Measurements from ENCODE around the gene FGF14. TPM values are rescaled to one million over a fixed set of nuclear protein-coding genes. Genes with fewer than 3 reads are reported as not detected.

The FGF14 gene
- total RNA-seq, 1 donor from 2014 or later = 2.9 TPM

GRCh38 chr13:102183509-102184182 is 218.2 kb downstream of the FGF14 start:
- Histone ChIP-seq H3K27me3 (ENCODE audit: low read depth) (no peaks in the 10 kb centered on the region), H3K36me3 (no peaks in the 10 kb centered on the region), H3K27ac (replicated peaks) (no peak overlapping the region), H3K4me3 (no peak overlapping the region), H3K4me1 (no peaks in the 10 kb centered on the region), H3K9me3 (replicated peaks) (no peaks in the 10 kb centered on the region)
- no peak for TF ChIP-seq CTCF (IDR thresholded peaks at IDR 0.05; ENCODE audit: borderline replicate concordance)
- no peak for DNase-seq
- intact Hi-C loops (cut with micrococcal nuclease) = no loop called here

- H3K4me1 ChIP-seq = no peaks in the 10 kb centered on the region
- TF ChIP-seq CTCF (IDR thresholded peaks at IDR 0.05; ENCODE audit: borderline replicate concordance) = no peak
- H3K27ac ChIP-seq (replicated peaks) = no peak overlapping the region
- no peak overlapping the region for H3K4me3 ChIP-seq
- no peaks in the 10 kb centered on the region for H3K36me3 ChIP-seq
- no peaks in the 10 kb centered on the region for H3K9me3 ChIP-seq (replicated peaks)
- no peak for DNase-seq
- no peaks in the 10 kb centered on the region for H3K27me3 ChIP-seq (ENCODE audit: low read depth)
- intact Hi-C loops (cut with micrococcal nuclease) = no loop called here
Observed at GRCh38 chr13:102182170-102182569, 219.7 kb downstream of the FGF14 start.

- H3K4me1 ChIP-seq = no peaks in the 10 kb centered on the region
- no peak for DNase-seq
- peaks cover 3% of the 10 kb centered on the region for H3K9me3 ChIP-seq (replicated peaks)
- H3K4me3 ChIP-seq = no peak overlapping the region
- intact Hi-C loops (cut with micrococcal nuclease) = no loop called here
- no peak for TF ChIP-seq CTCF (IDR thresholded peaks at IDR 0.05; ENCODE audit: borderline replicate concordance)
- H3K36me3 ChIP-seq = no peaks in the 10 kb centered on the region
- H3K27ac ChIP-seq (replicated peaks) = no peak overlapping the region
- H3K27me3 ChIP-seq (ENCODE audit: low read depth) = no peaks in the 10 kb centered on the region
Observed at GRCh38 chr13:102177431-102177830, 224.4 kb downstream of the FGF14 start.

GRCh38 chr13:102176846-102177245 is 225.0 kb downstream of the FGF14 start:
- H3K4me1 ChIP-seq = no peaks in the 10 kb centered on the region
- H3K27me3 ChIP-seq (ENCODE audit: low read depth) = no peaks in the 10 kb centered on the region
- H3K27ac ChIP-seq (replicated peaks) = no peak overlapping the region
- H3K4me3 ChIP-seq = no peak overlapping the region
- intact Hi-C loops (cut with micrococcal nuclease) = no loop called here
- H3K9me3 ChIP-seq (replicated peaks) = peaks cover 3% of the 10 kb centered on the region
- no peaks in the 10 kb centered on the region for H3K36me3 ChIP-seq
- no peak for DNase-seq
- TF ChIP-seq CTCF (IDR thresholded peaks at IDR 0.05; ENCODE audit: borderline replicate concordance) = no peak

- no peaks in the 10 kb centered on the region for H3K4me1 ChIP-seq
- no peak for DNase-seq
- no peaks in the 10 kb centered on the region for H3K36me3 ChIP-seq
- H3K9me3 ChIP-seq (replicated peaks) = peaks cover 3% of the 10 kb centered on the region
- no peak overlapping the region for H3K27ac ChIP-seq (replicated peaks)
- intact Hi-C loops (cut with micrococcal nuclease) = no loop called here
- no peak overlapping the region for H3K4me3 ChIP-seq
- no peak for TF ChIP-seq CTCF (IDR thresholded peaks at IDR 0.05; ENCODE audit: borderline replicate concordance)
- H3K27me3 ChIP-seq (ENCODE audit: low read depth) = no peaks in the 10 kb centered on the region
Observed at GRCh38 chr13:102172406-102172805, 229.4 kb downstream of the FGF14 start.
